ENCODE measurements around the gene NSF. TPM values are rescaled to one million over a fixed set of nuclear protein-coding genes. Genes with fewer than 3 reads are reported as not detected.
A peak's percentile ranks its signal among the peaks of the same experiment; 100 is the strongest.
"Not testable (repeated sequence)": the region's sequence is repeated elsewhere in the genome, so short reads cannot be mapped to it uniquely, and the experiment has no call there.

Gene NSF
- total and polyA plus RNA-seq, 4 experiments from 2014 or later = 14.6 to 67.3 (median 43.9) TPM

- POLR2A ChIA-PET (ENCODE audit: partially characterized antibody); H3K27me3 ChIP-seq (ENCODE audit: insufficient read depth, low read length); intact Hi-C loops (cut with micrococcal nuclease); H3K27ac Mint-ChIP-seq; CTCF ChIA-PET (ENCODE audit: partially characterized antibody); H3K9me3 Mint-ChIP-seq; H3K4me1 Mint-ChIP-seq; H3K36me3 ChIP-seq (ENCODE audit: insufficient read depth, low read length); DNase-seq; H3K9me3 ChIP-seq (ENCODE audit: control insufficient read depth in 1 of 2, low read length in 2 of 2); H3K4me3 ChIP-seq (ENCODE audit: low read length in 2 of 2); H3K27me3 Mint-ChIP-seq; H3K27ac ChIP-seq (ENCODE audit: low read depth, low read length); H3K4me3 Mint-ChIP-seq; H3K36me3 Mint-ChIP-seq; H3K4me1 ChIP-seq (ENCODE audit: insufficient read depth, low read length): not testable (repeated sequence)
Observed at GRCh38 chr17:46632146-46632545, 41.7 kb downstream of the NSF start.

GRCh38 chr17:46634844-46635243 is 44.4 kb downstream of the NSF start:
- H3K36me3 ChIP-seq (ENCODE audit: insufficient read depth, low read length); H3K27ac Mint-ChIP-seq; DNase-seq; H3K9me3 Mint-ChIP-seq; POLR2A ChIA-PET (ENCODE audit: partially characterized antibody); H3K27me3 Mint-ChIP-seq; H3K4me3 ChIP-seq (ENCODE audit: low read length in 2 of 2); H3K27ac ChIP-seq (ENCODE audit: low read depth, low read length); CTCF ChIA-PET (ENCODE audit: partially characterized antibody); H3K4me1 Mint-ChIP-seq; H3K27me3 ChIP-seq (ENCODE audit: insufficient read depth, low read length); H3K4me3 Mint-ChIP-seq; H3K36me3 Mint-ChIP-seq; H3K4me1 ChIP-seq (ENCODE audit: insufficient read depth, low read length); H3K9me3 ChIP-seq (ENCODE audit: control insufficient read depth in 1 of 2, low read length in 2 of 2); intact Hi-C loops (cut with micrococcal nuclease): not testable (repeated sequence)

GRCh38 chr17:46641861-46642656 is 51.6 kb downstream of the NSF start:
- H3K27ac Mint-ChIP-seq; H3K4me1 ChIP-seq (ENCODE audit: insufficient read depth, low read length); POLR2A ChIA-PET (ENCODE audit: partially characterized antibody); H3K36me3 ChIP-seq (ENCODE audit: insufficient read depth, low read length); H3K4me3 ChIP-seq (ENCODE audit: low read length in 2 of 2); H3K27me3 Mint-ChIP-seq; H3K9me3 Mint-ChIP-seq; H3K4me3 Mint-ChIP-seq; H3K27ac ChIP-seq (ENCODE audit: low read depth, low read length); H3K4me1 Mint-ChIP-seq; intact Hi-C loops (cut with micrococcal nuclease); H3K9me3 ChIP-seq (ENCODE audit: control insufficient read depth in 1 of 2, low read length in 2 of 2); H3K36me3 Mint-ChIP-seq; CTCF ChIA-PET (ENCODE audit: partially characterized antibody); H3K27me3 ChIP-seq (ENCODE audit: insufficient read depth, low read length): not testable (repeated sequence)
- DNase-seq = peak in 2 of 5 donors; percentile 0 to 4

DNA sequence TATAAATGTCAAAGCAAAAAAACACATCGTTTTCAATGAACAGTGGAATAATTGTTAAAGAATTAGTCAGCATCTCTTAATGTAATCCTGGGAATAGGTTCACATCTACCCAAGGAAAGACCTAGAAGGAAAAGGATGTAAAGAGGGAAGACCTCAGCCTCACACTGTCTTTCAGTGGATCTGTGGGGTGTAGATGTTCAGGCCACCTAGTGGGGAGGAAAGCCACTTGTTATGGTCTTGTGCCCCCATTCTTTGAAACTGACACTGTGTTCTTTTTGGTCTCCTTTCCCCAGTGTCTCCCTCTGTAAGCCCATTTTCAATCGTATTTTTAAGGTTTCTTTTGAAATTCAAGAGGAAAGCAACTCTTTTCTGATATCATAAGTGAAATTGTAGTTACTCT is 56.8 kb downstream of the NSF start:
- CTCF ChIA-PET (ENCODE audit: partially characterized antibody); H3K27ac Mint-ChIP-seq; POLR2A ChIA-PET (ENCODE audit: partially characterized antibody); H3K36me3 ChIP-seq (ENCODE audit: insufficient read depth, low read length); H3K4me1 Mint-ChIP-seq; DNase-seq; intact Hi-C loops (cut with micrococcal nuclease); H3K4me3 ChIP-seq (ENCODE audit: low read length in 2 of 2); H3K36me3 Mint-ChIP-seq; H3K9me3 ChIP-seq (ENCODE audit: control insufficient read depth in 1 of 2, low read length in 2 of 2); H3K9me3 Mint-ChIP-seq; H3K4me1 ChIP-seq (ENCODE audit: insufficient read depth, low read length); H3K4me3 Mint-ChIP-seq; H3K27me3 ChIP-seq (ENCODE audit: insufficient read depth, low read length); H3K27ac ChIP-seq (ENCODE audit: low read depth, low read length); H3K27me3 Mint-ChIP-seq: not testable (repeated sequence)

GRCh38 chr17:46647688-46648278 is 57.3 kb downstream of the NSF start:
- H3K4me1 Mint-ChIP-seq; POLR2A ChIA-PET (ENCODE audit: partially characterized antibody); H3K9me3 Mint-ChIP-seq; DNase-seq; H3K27me3 ChIP-seq (ENCODE audit: insufficient read depth, low read length); H3K36me3 Mint-ChIP-seq; intact Hi-C loops (cut with micrococcal nuclease); H3K4me3 Mint-ChIP-seq; H3K4me3 ChIP-seq (ENCODE audit: low read length in 2 of 2); CTCF ChIA-PET (ENCODE audit: partially characterized antibody); H3K27ac ChIP-seq (ENCODE audit: low read depth, low read length); H3K27me3 Mint-ChIP-seq; H3K36me3 ChIP-seq (ENCODE audit: insufficient read depth, low read length); H3K4me1 ChIP-seq (ENCODE audit: insufficient read depth, low read length); H3K27ac Mint-ChIP-seq; H3K9me3 ChIP-seq (ENCODE audit: control insufficient read depth in 1 of 2, low read length in 2 of 2): not testable (repeated sequence)

- H3K27ac Mint-ChIP-seq; H3K27ac ChIP-seq (ENCODE audit: low read depth, low read length); H3K9me3 Mint-ChIP-seq; H3K27me3 ChIP-seq (ENCODE audit: insufficient read depth, low read length); H3K4me3 Mint-ChIP-seq; CTCF ChIA-PET (ENCODE audit: partially characterized antibody); H3K36me3 Mint-ChIP-seq; H3K9me3 ChIP-seq (ENCODE audit: control insufficient read depth in 1 of 2, low read length in 2 of 2); H3K4me1 Mint-ChIP-seq; intact Hi-C loops (cut with micrococcal nuclease); H3K27me3 Mint-ChIP-seq; H3K36me3 ChIP-seq (ENCODE audit: insufficient read depth, low read length); H3K4me3 ChIP-seq (ENCODE audit: low read length in 2 of 2); POLR2A ChIA-PET (ENCODE audit: partially characterized antibody); H3K4me1 ChIP-seq (ENCODE audit: insufficient read depth, low read length); DNase-seq: not testable (repeated sequence)
Observed at GRCh38 chr17:46649246-46649645, 58.8 kb downstream of the NSF start.

GRCh38 chr17:46652024-46652643 is 61.7 kb downstream of the NSF start:
- POLR2A ChIA-PET (ENCODE audit: partially characterized antibody); H3K9me3 Mint-ChIP-seq; H3K27me3 Mint-ChIP-seq; H3K4me3 ChIP-seq (ENCODE audit: low read length in 2 of 2); H3K36me3 Mint-ChIP-seq; DNase-seq; H3K9me3 ChIP-seq (ENCODE audit: control insufficient read depth in 1 of 2, low read length in 2 of 2); H3K27ac ChIP-seq (ENCODE audit: low read depth, low read length); intact Hi-C loops (cut with micrococcal nuclease); H3K4me3 Mint-ChIP-seq; H3K36me3 ChIP-seq (ENCODE audit: insufficient read depth, low read length); CTCF ChIA-PET (ENCODE audit: partially characterized antibody); H3K27me3 ChIP-seq (ENCODE audit: insufficient read depth, low read length); H3K27ac Mint-ChIP-seq; H3K4me1 Mint-ChIP-seq; H3K4me1 ChIP-seq (ENCODE audit: insufficient read depth, low read length): not testable (repeated sequence)

Measured in CD4-positive, alpha-beta memory T cell (primary cell).